Tibial nerve (tissue), 4 donors: Measurements from ENCODE around the gene SPATS2L.

ENCODE experiments used
- EP300 ChIP-seq, 2 donors: sonication (generic); formaldehyde crosslinking; IDR thresholded peaks; one replicate each; pipeline ENCODE4 v1.6.1; 2017; ENCODE audit warnings: antibody characterized with exemption in 2 of 2, mild to moderate bottlenecking in 1 of 2
- POLR2A ChIP-seq, 2 donors: fragments of 450-650 bp; IDR thresholded peaks; one replicate each; pipeline ENCODE4 v1.6.1; 2017; ENCODE audit warnings: antibody characterized with exemption in 2 of 2, mild to moderate bottlenecking in 2 of 2, moderate library complexity in 2 of 2
- TF ChIP-seq, protein P1 (sequence below), 5 experiments: fragments of 200-600 bp in 3 of 5; fragments of 450-650 bp in 2 of 5; sonication (generic) in 3 of 5; IDR thresholded peaks; one replicate each; pipeline ENCODE4 v1.5.1; 2016 to 2019; ENCODE audit warnings: antibody characterized with exemption in 5 of 5, mild to moderate bottlenecking in 3 of 5, moderate library complexity in 2 of 5

DNA sequence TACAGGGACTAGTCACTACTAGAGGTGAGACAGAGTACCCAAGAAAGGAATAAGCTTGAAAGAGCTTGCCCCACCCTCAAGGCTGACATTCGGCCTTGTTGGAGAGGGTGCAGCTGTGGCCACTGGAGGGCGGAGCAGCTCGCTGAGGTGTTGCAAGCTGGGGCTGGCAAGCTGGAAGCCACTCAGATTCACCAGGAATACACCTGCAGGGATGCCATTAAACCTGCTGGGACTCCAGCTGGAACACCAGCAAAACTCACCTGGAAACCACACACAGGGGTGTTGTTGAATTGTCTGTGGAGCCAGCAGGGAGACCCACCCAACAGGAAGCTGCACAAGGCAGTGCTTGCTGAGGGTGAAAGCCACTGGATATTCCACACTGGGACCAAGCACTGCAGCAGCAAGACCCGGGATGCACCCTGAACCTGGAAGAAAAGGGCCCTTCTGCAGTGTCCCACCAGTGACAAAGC is 177.3 kb downstream of the SPATS2L start:
- TF ChIP-seq POLR2A (IDR thresholded peaks at IDR 0.05) (no peak), EP300 (IDR thresholded peaks at IDR 0.05) (no peak)
- TF ChIP-seq, protein P1, sequence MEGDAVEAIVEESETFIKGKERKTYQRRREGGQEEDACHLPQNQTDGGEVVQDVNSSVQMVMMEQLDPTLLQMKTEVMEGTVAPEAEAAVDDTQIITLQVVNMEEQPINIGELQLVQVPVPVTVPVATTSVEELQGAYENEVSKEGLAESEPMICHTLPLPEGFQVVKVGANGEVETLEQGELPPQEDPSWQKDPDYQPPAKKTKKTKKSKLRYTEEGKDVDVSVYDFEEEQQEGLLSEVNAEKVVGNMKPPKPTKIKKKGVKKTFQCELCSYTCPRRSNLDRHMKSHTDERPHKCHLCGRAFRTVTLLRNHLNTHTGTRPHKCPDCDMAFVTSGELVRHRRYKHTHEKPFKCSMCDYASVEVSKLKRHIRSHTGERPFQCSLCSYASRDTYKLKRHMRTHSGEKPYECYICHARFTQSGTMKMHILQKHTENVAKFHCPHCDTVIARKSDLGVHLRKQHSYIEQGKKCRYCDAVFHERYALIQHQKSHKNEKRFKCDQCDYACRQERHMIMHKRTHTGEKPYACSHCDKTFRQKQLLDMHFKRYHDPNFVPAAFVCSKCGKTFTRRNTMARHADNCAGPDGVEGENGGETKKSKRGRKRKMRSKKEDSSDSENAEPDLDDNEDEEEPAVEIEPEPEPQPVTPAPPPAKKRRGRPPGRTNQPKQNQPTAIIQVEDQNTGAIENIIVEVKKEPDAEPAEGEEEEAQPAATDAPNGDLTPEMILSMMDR (IDR thresholded peaks at IDR 0.05) = peak in 3 of 5 experiments; percentile 10 to 26 (median 12)
